Trophoblast cell (in vitro differentiated cells and primary cell): ENCODE results near the gene MAMDC2.

ENCODE experiments used
- DNase-seq, 2 donors: peaks; one replicate each; pipeline ENCODE4 v3.0.0-alpha.2; 2016
- H2AFZ ChIP-seq: 2 replicates; pipeline ENCODE4 v1.6.1; 2013; ENCODE audit warnings: low read length, moderate library complexity, mild to moderate bottlenecking; ENCODE audit not compliant: insufficient read depth, poor library complexity
- H2AK5ac ChIP-seq: 2 replicates; pipeline ENCODE4 v1.6.1; 2013; ENCODE audit warnings: mild to moderate bottlenecking, low read length
- H2BK120ac ChIP-seq: 2 replicates; pipeline ENCODE4 v1.6.1; 2013; ENCODE audit warnings: low read length, mild to moderate bottlenecking, moderate library complexity; ENCODE audit not compliant: insufficient read depth, poor library complexity
- H2BK12ac ChIP-seq: 2 replicates; pipeline ENCODE4 v1.6.1; 2013; ENCODE audit warnings: mild to moderate bottlenecking, low read length, moderate library complexity
- H2BK5ac ChIP-seq: 2 replicates; pipeline ENCODE4 v1.6.1; 2013; ENCODE audit warnings: low read length, low read depth, moderate library complexity, mild to moderate bottlenecking; ENCODE audit not compliant: poor library complexity
- H3K14ac ChIP-seq: 2 replicates; pipeline ENCODE4 v1.6.1; 2013; ENCODE audit warnings: mild to moderate bottlenecking, low read length
- H3K18ac ChIP-seq: 2 replicates; pipeline ENCODE4 v1.6.1; 2013; ENCODE audit warnings: mild to moderate bottlenecking, low read length
- H3K23ac ChIP-seq: 2 replicates; pipeline ENCODE4 v1.6.1; 2013; ENCODE audit warnings: low read length
- H3K27ac ChIP-seq: 2 replicates; pipeline ENCODE4 v1.5.1; 2013; ENCODE audit warnings: low read depth, mild to moderate bottlenecking, inconsistent platforms, low read length, moderate library complexity
- H3K27me3 ChIP-seq: 2 replicates; pipeline ENCODE4 v1.6.1; 2013; ENCODE audit warnings: inconsistent platforms, mild to moderate bottlenecking, low read length, moderate library complexity; ENCODE audit not compliant: insufficient read depth
- H3K36me3 ChIP-seq, 2 experiments: 1 replicate in 1 of 2; 2 replicates in 1 of 2; pipeline ENCODE4 v1.6.1; 2013; ENCODE audit warnings: low read length in 2 of 2, mild to moderate bottlenecking in 2 of 2, moderate library complexity in 1 of 2; ENCODE audit not compliant: insufficient read depth in 2 of 2, control insufficient read depth in 1 of 2
- H3K4ac ChIP-seq: 2 replicates; pipeline ENCODE4 v1.6.1; 2013; ENCODE audit warnings: low read depth, mild to moderate bottlenecking, low read length, moderate library complexity
- H3K4me1 ChIP-seq, 2 experiments: 1 replicate in 1 of 2; 2 replicates in 1 of 2; pipeline ENCODE4 v1.6.1; 2013; ENCODE audit warnings: low read length in 2 of 2, mild to moderate bottlenecking in 2 of 2, moderate library complexity in 1 of 2; ENCODE audit not compliant: insufficient read depth in 2 of 2, control insufficient read depth in 1 of 2
- H3K4me2 ChIP-seq: 2 replicates; pipeline ENCODE4 v1.6.1; 2013; ENCODE audit warnings: inconsistent platforms, mild to moderate bottlenecking, low read length, moderate library complexity
- H3K4me3 ChIP-seq: 2 replicates; pipeline ENCODE4 v1.5.1; 2013; ENCODE audit warnings: mild to moderate bottlenecking, low read depth, low read length, inconsistent platforms
- H3K79me1 ChIP-seq: one replicate; pipeline ENCODE4 v1.6.1; 2013; ENCODE audit warnings: low read length
- H3K79me2 ChIP-seq: 2 replicates; pipeline ENCODE4 v1.6.1; 2013; ENCODE audit warnings: low read length, mild to moderate bottlenecking; ENCODE audit not compliant: control insufficient read depth, insufficient read depth, poor library complexity
- H3K9ac ChIP-seq: 2 replicates; pipeline ENCODE4 v1.6.1; 2013; ENCODE audit warnings: mild to moderate bottlenecking, low read length
- H3K9me3 ChIP-seq: 2 replicates; pipeline ENCODE4 v1.6.1; 2013; ENCODE audit warnings: low read depth, mild to moderate bottlenecking, control low read depth, inconsistent platforms, low read length; ENCODE audit not compliant: insufficient read depth
- H4K12ac ChIP-seq: 2 replicates; pipeline ENCODE4 v1.6.1; 2013; ENCODE audit warnings: low read depth, mild to moderate bottlenecking, low read length, moderate library complexity
- H4K8ac ChIP-seq: 2 replicates; pipeline ENCODE4 v1.6.1; 2013; ENCODE audit warnings: low read depth, mild to moderate bottlenecking, low read length, moderate library complexity
- H4K91ac ChIP-seq: one replicate; pipeline ENCODE4 v1.6.1; 2013; ENCODE audit warnings: low read depth, mild to moderate bottlenecking, low read length, moderate library complexity
- WGBS: extraction: QIAGEN DNeasy Blood & Tissue Kit; methylation state at CpG from one replicate; pipeline ENCODE4 v1.1.7; 2013; ENCODE audit warnings: missing lambda C conversion rate; ENCODE audit not compliant: insufficient read length, insufficient coverage; ENCODE audit errors: extremely low coverage; 5-methylcytosine and 5-hydroxymethylcytosine counted together

Gene MAMDC2

GRCh38 chr9:70079417-70080037, 35.9 kb downstream of the MAMDC2 start:
- Histone ChIP-seq H3K23ac (no peak overlapping the region), H3K4me2 (no peak overlapping the region), H2AFZ (no peak overlapping the region), H3K27ac (no peak overlapping the region), H4K8ac (no peak overlapping the region), H2BK5ac (no peak overlapping the region), H2BK12ac (no peak overlapping the region), H3K79me2 (no peaks in the 10 kb centered on the region), H3K79me1 (no peaks in the 10 kb centered on the region), H3K27me3 (no peaks in the 10 kb centered on the region), H3K14ac (no peak overlapping the region), H3K4me3 (no peak overlapping the region), H2AK5ac (no peak overlapping the region), H3K9me3 (no peaks in the 10 kb centered on the region), H2BK120ac (no peak overlapping the region), H3K4ac (no peak overlapping the region), H4K12ac (no peak overlapping the region), H3K36me3 (no peaks in the 10 kb centered on the region), H3K18ac (no peak overlapping the region), H3K9ac (peak overlapping the region; percentile 55), H3K4me1 (no peaks in the 10 kb centered on the region), H4K91ac (no peak overlapping the region)
- DNase-seq: peak in 1 of 2 donors; percentile 9
- no CpG with 5 or more reads among the region's 2 CpGs for WGBS

GRCh38 chr9:70080481-70081119, 37.0 kb downstream of the MAMDC2 start:
- Histone ChIP-seq H2AFZ (no peak overlapping the region), H3K27me3 (no peaks in the 10 kb centered on the region), H2AK5ac (no peak overlapping the region), H3K14ac (no peak overlapping the region), H4K8ac (no peak overlapping the region), H4K91ac (no peak overlapping the region), H2BK12ac (no peak overlapping the region), H3K9me3 (no peaks in the 10 kb centered on the region), H3K9ac (no peak overlapping the region), H3K23ac (no peak overlapping the region), H2BK5ac (no peak overlapping the region), H3K4me3 (no peak overlapping the region), H3K4me2 (no peak overlapping the region), H3K4ac (no peak overlapping the region), H3K4me1 (no peaks in the 10 kb centered on the region), H3K79me1 (no peaks in the 10 kb centered on the region), H4K12ac (no peak overlapping the region), H2BK120ac (no peak overlapping the region), H3K18ac (no peak overlapping the region), H3K27ac (no peak overlapping the region), H3K79me2 (no peaks in the 10 kb centered on the region), H3K36me3 (no peaks in the 10 kb centered on the region)
- peak in 1 of 2 donors; percentile 17 for DNase-seq
- WGBS: no CpG with 5 or more reads among the region's 5 CpGs

- Histone ChIP-seq H3K79me2 (no peaks in the 10 kb centered on the region), H4K12ac (no peak overlapping the region), H3K4me2 (no peak overlapping the region), H3K27me3 (no peaks in the 10 kb centered on the region), H2BK120ac (no peak overlapping the region), H3K23ac (no peak overlapping the region), H2AK5ac (no peak overlapping the region), H2BK12ac (no peak overlapping the region), H2AFZ (no peak overlapping the region), H3K4me1 (no peaks in the 10 kb centered on the region), H3K9ac (no peak overlapping the region), H3K4ac (no peak overlapping the region), H3K27ac (no peak overlapping the region), H3K18ac (no peak overlapping the region), H4K8ac (no peak overlapping the region), H2BK5ac (no peak overlapping the region), H3K9me3 (no peaks in the 10 kb centered on the region), H3K36me3 (no peaks in the 10 kb centered on the region), H3K14ac (no peak overlapping the region), H3K79me1 (no peaks in the 10 kb centered on the region), H4K91ac (no peak overlapping the region), H3K4me3 (no peak overlapping the region)
- DNase-seq: no peak
- WGBS: no CpG with 5 or more reads among the region's 1 CpG
Observed at GRCh38 chr9:70081120-70081495, 37.5 kb downstream of the MAMDC2 start.

GRCh38 chr9:70083429-70083828, 39.8 kb downstream of the MAMDC2 start:
- no peak overlapping the region for H2BK12ac ChIP-seq
- H4K8ac ChIP-seq: no peak overlapping the region
- WGBS: no CpG with 5 or more reads among the region's 1 CpG
- no peaks in the 10 kb centered on the region for H3K27me3 ChIP-seq
- H4K91ac ChIP-seq: no peak overlapping the region
- H2AK5ac ChIP-seq: no peak overlapping the region
- H2BK120ac ChIP-seq: no peak overlapping the region
- no peak overlapping the region for H4K12ac ChIP-seq
- H3K14ac ChIP-seq: no peak overlapping the region
- no peaks in the 10 kb centered on the region for H3K9me3 ChIP-seq
- H3K23ac ChIP-seq: no peak overlapping the region
- H3K27ac ChIP-seq: no peak overlapping the region
- H3K9ac ChIP-seq: no peak overlapping the region
- no peak overlapping the region for H3K18ac ChIP-seq
- H3K4me2 ChIP-seq: no peak overlapping the region
- no peaks in the 10 kb centered on the region for H3K4me1 ChIP-seq
- no peaks in the 10 kb centered on the region for H3K79me2 ChIP-seq
- H3K79me1 ChIP-seq: no peaks in the 10 kb centered on the region
- H3K4ac ChIP-seq: no peak overlapping the region
- no peak overlapping the region for H2AFZ ChIP-seq
- no peak overlapping the region for H3K4me3 ChIP-seq
- no peak for DNase-seq
- no peak overlapping the region for H2BK5ac ChIP-seq
- H3K36me3 ChIP-seq: no peaks in the 10 kb centered on the region
